HG03457 (cell line): ENCODE data around the gene EPHB6.

Source experiments
- ATAC-seq: cut with Tn5 transposase; IDR thresholded peaks from one replicate; pipeline ENCODE4 v1.9.1; 2021; ENCODE audit warnings: moderate number of reproducible peaks; ENCODE audit not compliant: unreplicated experiment

Gene EPHB6

DNA sequence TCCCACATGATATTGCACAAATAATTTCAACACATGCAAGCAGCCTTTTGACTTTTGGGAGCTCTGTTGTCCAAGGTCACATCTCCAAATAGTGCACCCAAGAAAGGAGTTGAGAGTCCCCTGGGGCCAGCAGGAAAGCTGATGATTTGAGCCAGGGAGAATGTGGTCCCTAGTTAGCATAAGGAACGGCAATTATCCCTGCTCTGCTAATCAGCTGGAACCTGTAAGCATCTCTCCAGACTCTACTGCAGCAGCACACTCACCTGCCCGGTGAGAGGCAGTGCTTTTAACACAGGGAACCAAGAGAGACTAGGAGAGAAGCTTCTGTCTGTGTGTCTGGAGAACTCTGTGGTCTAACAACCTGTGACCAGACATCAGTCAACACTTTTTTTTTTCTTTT is 61.6 kb downstream of the EPHB6 start:
- ATAC-seq, result no peak

GRCh38 chr7:142917447-142917846 is 62.6 kb downstream of the EPHB6 start:
- no peak for ATAC-seq

GRCh38 chr7:142918901-142919300 is 64.0 kb downstream of the EPHB6 start:
- no peak for ATAC-seq

GRCh38 chr7:142919656-142920055 is 64.8 kb downstream of the EPHB6 start:
- ATAC-seq, result no peak
